SK-N-MC (cell line): ENCODE measurements around the gene P2RY8.

ENCODE experiments used
- EZH2 ChIP-seq: fragments of 200-600 bp; sonication (generic); IDR thresholded peaks from one replicate; pipeline ENCODE4 v1.6.1; 2017; ENCODE audit warnings: antibody characterized with exemption
- FOXP2 ChIP-seq: optimal IDR thresholded peaks from 2 replicates; pipeline ENCODE3; 2011; ENCODE audit warnings: mild to moderate bottlenecking, moderate library complexity; ENCODE audit not compliant: insufficient read depth; ENCODE audit errors: extremely low read length, control extremely low read depth
- POLR2AphosphoS5 ChIP-seq: IDR thresholded peaks from 2 replicates; pipeline ENCODE4 v1.6.1; 2012; ENCODE audit warnings: mild to moderate bottlenecking, low read depth, low read length, borderline replicate concordance

- TF ChIP-seq EZH2 (no peak), POLR2AphosphoS5 (no peak), FOXP2 (no peak)
Observed at GRCh38 chrX:1480082-1480785, 56.8 kb downstream of the P2RY8 start.
